Liver (tissue), 3 donors: ENCODE measurements around the gene R3HDM1.
"Not testable (repeated sequence)": the region's sequence is repeated elsewhere in the genome, so short reads cannot be mapped to it uniquely, and the experiment has no call there.

Experiments
- EGR1 ChIP-seq, 2 donors: IDR thresholded peaks; 2 replicates each; pipeline ENCODE4 v1.6.1; 2016 to 2018; ENCODE audit warnings: antibody characterized with exemption in 2 of 2, low read depth in 2 of 2
- FOXA1 ChIP-seq: IDR thresholded peaks from 2 replicates; pipeline ENCODE4 v1.6.1; 2016; ENCODE audit warnings: antibody characterized with exemption
- GABPA ChIP-seq, 2 donors: IDR thresholded peaks in 1 of 2; conservative IDR thresholded peaks in 1 of 2; 2 replicates each; pipeline ENCODE4 v1.6.1; 2016; ENCODE audit warnings: antibody characterized with exemption in 2 of 2, mild to moderate bottlenecking in 1 of 2, moderate library complexity in 1 of 2
- JUND ChIP-seq, 2 donors: IDR thresholded peaks; 2 replicates each; pipeline ENCODE4 v1.6.1; 2016; ENCODE audit warnings: antibody characterized with exemption in 2 of 2
- RAD21 ChIP-seq, 2 donors: IDR thresholded peaks; 2 replicates each; pipeline ENCODE4 v1.6.1; 2016; ENCODE audit warnings: antibody characterized with exemption in 2 of 2, mild to moderate bottlenecking in 2 of 2
- RXRA ChIP-seq, 2 donors: IDR thresholded peaks; 2 replicates each; pipeline ENCODE4 v1.6.1; 2017 to 2018; ENCODE audit warnings: antibody characterized with exemption in 2 of 2, mild to moderate bottlenecking in 1 of 2
- SP1 ChIP-seq: IDR thresholded peaks from 2 replicates; pipeline ENCODE4 v1.6.1; 2018; ENCODE audit warnings: antibody characterized with exemption, mild to moderate bottlenecking
- YY1 ChIP-seq: IDR thresholded peaks from 2 replicates; pipeline ENCODE4 v1.6.1; 2016; ENCODE audit warnings: antibody characterized with exemption, mild to moderate bottlenecking
- TF ChIP-seq, protein P1 (sequence below): fragments of 150-350 bp; IDR thresholded peaks from 2 replicates; pipeline ENCODE4 v1.5.1; 2017; ENCODE audit warnings: improper control_type of control experiment, low read depth, low read length; ENCODE audit not compliant: missing input control
- TF ChIP-seq, protein P2 (sequence below): IDR thresholded peaks from 2 replicates; pipeline ENCODE4 v1.6.1; 2016; ENCODE audit warnings: antibody characterized with exemption
- TF ChIP-seq, protein P3 (sequence below): IDR thresholded peaks from 2 replicates; pipeline ENCODE4 v1.6.1; 2016; ENCODE audit warnings: antibody characterized with exemption, mild to moderate bottlenecking
- TF ChIP-seq, protein P4 (sequence below): IDR thresholded peaks from 2 replicates; pipeline ENCODE4 v1.6.1; 2016; ENCODE audit warnings: antibody characterized with exemption
- TF ChIP-seq, protein P5 (sequence below): IDR thresholded peaks from 2 replicates; pipeline ENCODE4 v1.6.1; 2016; ENCODE audit warnings: antibody characterized with exemption
- donor health status: healthy.
- donor health status: healthy.

DNA sequence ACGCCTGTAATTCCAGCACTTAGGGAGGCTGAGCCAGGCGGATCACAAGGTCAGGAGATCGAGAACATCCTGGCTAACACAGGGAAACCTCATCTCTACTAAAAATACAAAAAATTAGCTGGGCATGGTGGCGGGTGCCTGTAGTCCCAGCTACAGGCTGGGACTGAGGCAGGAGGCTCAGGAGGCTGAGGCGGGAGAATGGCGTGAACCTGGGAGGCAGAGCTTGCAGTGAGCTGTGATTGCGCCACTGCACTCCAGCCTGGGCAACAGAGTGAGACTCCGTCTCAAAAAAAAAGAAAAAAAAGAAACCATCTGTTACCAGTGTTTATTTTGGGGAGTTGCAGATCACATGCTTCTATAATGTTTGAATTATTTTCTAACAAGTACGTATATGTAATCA lies 183.8 kb downstream of the R3HDM1 start:
- TF ChIP-seq, protein P1, sequence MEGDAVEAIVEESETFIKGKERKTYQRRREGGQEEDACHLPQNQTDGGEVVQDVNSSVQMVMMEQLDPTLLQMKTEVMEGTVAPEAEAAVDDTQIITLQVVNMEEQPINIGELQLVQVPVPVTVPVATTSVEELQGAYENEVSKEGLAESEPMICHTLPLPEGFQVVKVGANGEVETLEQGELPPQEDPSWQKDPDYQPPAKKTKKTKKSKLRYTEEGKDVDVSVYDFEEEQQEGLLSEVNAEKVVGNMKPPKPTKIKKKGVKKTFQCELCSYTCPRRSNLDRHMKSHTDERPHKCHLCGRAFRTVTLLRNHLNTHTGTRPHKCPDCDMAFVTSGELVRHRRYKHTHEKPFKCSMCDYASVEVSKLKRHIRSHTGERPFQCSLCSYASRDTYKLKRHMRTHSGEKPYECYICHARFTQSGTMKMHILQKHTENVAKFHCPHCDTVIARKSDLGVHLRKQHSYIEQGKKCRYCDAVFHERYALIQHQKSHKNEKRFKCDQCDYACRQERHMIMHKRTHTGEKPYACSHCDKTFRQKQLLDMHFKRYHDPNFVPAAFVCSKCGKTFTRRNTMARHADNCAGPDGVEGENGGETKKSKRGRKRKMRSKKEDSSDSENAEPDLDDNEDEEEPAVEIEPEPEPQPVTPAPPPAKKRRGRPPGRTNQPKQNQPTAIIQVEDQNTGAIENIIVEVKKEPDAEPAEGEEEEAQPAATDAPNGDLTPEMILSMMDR, result not testable (repeated sequence)
- TF ChIP-seq YY1; FOXA1; GABPA (IDR thresholded peaks at IDR 0.05 in 1 of 2, conservative IDR thresholded peaks at IDR 0.05 in 1 of 2); EGR1 (IDR thresholded peaks at IDR 0.05; ENCODE audit: low read depth in 2 of 2); SP1; RXRA (IDR thresholded peaks at IDR 0.05); RAD21 (IDR thresholded peaks at IDR 0.05); JUND (IDR thresholded peaks at IDR 0.05): not testable (repeated sequence)
- TF ChIP-seq, protein P2, sequence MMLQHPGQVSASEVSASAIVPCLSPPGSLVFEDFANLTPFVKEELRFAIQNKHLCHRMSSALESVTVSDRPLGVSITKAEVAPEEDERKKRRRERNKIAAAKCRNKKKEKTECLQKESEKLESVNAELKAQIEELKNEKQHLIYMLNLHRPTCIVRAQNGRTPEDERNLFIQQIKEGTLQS, result not testable (repeated sequence)
- TF ChIP-seq, protein P3, sequence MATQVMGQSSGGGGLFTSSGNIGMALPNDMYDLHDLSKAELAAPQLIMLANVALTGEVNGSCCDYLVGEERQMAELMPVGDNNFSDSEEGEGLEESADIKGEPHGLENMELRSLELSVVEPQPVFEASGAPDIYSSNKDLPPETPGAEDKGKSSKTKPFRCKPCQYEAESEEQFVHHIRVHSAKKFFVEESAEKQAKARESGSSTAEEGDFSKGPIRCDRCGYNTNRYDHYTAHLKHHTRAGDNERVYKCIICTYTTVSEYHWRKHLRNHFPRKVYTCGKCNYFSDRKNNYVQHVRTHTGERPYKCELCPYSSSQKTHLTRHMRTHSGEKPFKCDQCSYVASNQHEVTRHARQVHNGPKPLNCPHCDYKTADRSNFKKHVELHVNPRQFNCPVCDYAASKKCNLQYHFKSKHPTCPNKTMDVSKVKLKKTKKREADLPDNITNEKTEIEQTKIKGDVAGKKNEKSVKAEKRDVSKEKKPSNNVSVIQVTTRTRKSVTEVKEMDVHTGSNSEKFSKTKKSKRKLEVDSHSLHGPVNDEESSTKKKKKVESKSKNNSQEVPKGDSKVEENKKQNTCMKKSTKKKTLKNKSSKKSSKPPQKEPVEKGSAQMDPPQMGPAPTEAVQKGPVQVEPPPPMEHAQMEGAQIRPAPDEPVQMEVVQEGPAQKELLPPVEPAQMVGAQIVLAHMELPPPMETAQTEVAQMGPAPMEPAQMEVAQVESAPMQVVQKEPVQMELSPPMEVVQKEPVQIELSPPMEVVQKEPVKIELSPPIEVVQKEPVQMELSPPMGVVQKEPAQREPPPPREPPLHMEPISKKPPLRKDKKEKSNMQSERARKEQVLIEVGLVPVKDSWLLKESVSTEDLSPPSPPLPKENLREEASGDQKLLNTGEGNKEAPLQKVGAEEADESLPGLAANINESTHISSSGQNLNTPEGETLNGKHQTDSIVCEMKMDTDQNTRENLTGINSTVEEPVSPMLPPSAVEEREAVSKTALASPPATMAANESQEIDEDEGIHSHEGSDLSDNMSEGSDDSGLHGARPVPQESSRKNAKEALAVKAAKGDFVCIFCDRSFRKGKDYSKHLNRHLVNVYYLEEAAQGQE, result not testable (repeated sequence)
- TF ChIP-seq, protein P4, sequence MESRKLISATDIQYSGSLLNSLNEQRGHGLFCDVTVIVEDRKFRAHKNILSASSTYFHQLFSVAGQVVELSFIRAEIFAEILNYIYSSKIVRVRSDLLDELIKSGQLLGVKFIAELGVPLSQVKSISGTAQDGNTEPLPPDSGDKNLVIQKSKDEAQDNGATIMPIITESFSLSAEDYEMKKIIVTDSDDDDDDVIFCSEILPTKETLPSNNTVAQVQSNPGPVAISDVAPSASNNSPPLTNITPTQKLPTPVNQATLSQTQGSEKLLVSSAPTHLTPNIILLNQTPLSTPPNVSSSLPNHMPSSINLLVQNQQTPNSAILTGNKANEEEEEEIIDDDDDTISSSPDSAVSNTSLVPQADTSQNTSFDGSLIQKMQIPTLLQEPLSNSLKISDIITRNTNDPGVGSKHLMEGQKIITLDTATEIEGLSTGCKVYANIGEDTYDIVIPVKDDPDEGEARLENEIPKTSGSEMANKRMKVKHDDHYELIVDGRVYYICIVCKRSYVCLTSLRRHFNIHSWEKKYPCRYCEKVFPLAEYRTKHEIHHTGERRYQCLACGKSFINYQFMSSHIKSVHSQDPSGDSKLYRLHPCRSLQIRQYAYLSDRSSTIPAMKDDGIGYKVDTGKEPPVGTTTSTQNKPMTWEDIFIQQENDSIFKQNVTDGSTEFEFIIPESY, result not testable (repeated sequence)
- TF ChIP-seq, protein P5, sequence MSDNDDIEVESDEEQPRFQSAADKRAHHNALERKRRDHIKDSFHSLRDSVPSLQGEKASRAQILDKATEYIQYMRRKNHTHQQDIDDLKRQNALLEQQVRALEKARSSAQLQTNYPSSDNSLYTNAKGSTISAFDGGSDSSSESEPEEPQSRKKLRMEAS, result not testable (repeated sequence)
